HCT116 (cell line): ENCODE measurements around the gene MRTFB. TPM values are rescaled to one million over a fixed set of nuclear protein-coding genes. Genes with fewer than 3 reads are reported as not detected.

Experiments
- ATAC-seq: fragments of 200-7000 bp; cut with Tn5 transposase; 2 replicates; pipeline ENCODE4 v1.9.1; 2020; ENCODE audit warnings: mild to moderate bottlenecking, moderate library complexity
- BruUV-seq: library from RNA; stranded (reverse); fragments of 400-500 nt; replicated peaks from 2 replicates; lab custom pipeline; 2021; lab: Mats Ljungman, UMichigan
- CTCF ChIA-PET: fragments of 300-600 bp; sonication (Branson Sonifier 250); formaldehyde crosslinking; loops from one replicate; lab custom pipeline; 2021; ENCODE audit warnings: antibody characterized with exemption; lab: Charles Lee
- POLR2A ChIA-PET: fragments of 300-600, 350-600 bp; sonication (Branson Sonifier 250); formaldehyde crosslinking; loops from one replicate; lab custom pipeline; 2021; ENCODE audit warnings: antibody characterized with exemption; lab: Charles Lee
- RAD21 ChIA-PET, 2 experiments: fragments of 300-600 bp; sonication (Branson Sonifier 250); formaldehyde crosslinking; loops; one replicate each; lab custom pipeline; 2023; ENCODE audit warnings: low total read pairs in 2 of 2; ENCODE audit not compliant: uncharacterized antibody in 2 of 2, unreplicated experiment in 2 of 2, low non-redundant PET in 1 of 2; lab: Charles Lee
- DNase-seq: peaks from one replicate; pipeline ENCODE4 v3.0.0-alpha.2; 2010; ENCODE audit warnings: low read depth, low spot score
- H2AFZ ChIP-seq: fragments of 200-600 bp; shearing (Covaris generic), sonication (generic); 2 replicates; pipeline ENCODE4 v1.6.1; 2017; ENCODE audit warnings: low read depth, mixed run types, mixed read lengths, antibody characterized with exemption, low read length; ENCODE audit not compliant: poor library complexity, severe bottlenecking
- H3K27ac ChIP-seq: 2 replicates; pipeline ENCODE4 v1.5.1; 2012; ENCODE audit warnings: low read depth, low read length
- H3K27me3 ChIP-seq: fragments of 200-600 bp; sonication (generic); 2 replicates; pipeline ENCODE4 v1.6.1; 2016; ENCODE audit warnings: mixed run types, low read length, mixed read lengths; ENCODE audit not compliant: insufficient read depth
- H3K36me3 ChIP-seq, 2 experiments: fragments of 200-500 bp in 1 of 2; fragments of 200-600 bp in 1 of 2; sonication (Bioruptor generic) in 1 of 2; sonication (generic) in 1 of 2; 2 replicates each; pipeline versions ENCODE4 v1.5.1 to v1.6.1; 2014 to 2016; ENCODE audit warnings: low read length in 2 of 2, inconsistent platforms in 1 of 2, mixed read lengths in 1 of 2, mixed run types in 1 of 2; ENCODE audit not compliant: insufficient read depth in 2 of 2, control insufficient read depth in 1 of 2
- H3K4me1 ChIP-seq, 2 experiments: fragments of 200-600 bp in 1 of 2; sonication (generic) in 1 of 2; 2 replicates each; pipeline versions ENCODE4 v1.5.1 to v1.6.1; 2012 to 2017; ENCODE audit warnings: low read length in 2 of 2, inconsistent platforms in 1 of 2, mild to moderate bottlenecking in 1 of 2, mixed read lengths in 1 of 2, mixed run types in 1 of 2, moderate library complexity in 1 of 2; ENCODE audit not compliant: insufficient read depth in 2 of 2, control insufficient read depth in 1 of 2
- H3K4me2 ChIP-seq: fragments of 200-600 bp; sonication (generic); 2 replicates; pipeline ENCODE4 v1.6.1; 2017; ENCODE audit warnings: mixed run types, low read length, mixed read lengths
- H3K4me3 ChIP-seq, 2 experiments: fragments of 200-600 bp in 1 of 2; sonication (generic) in 1 of 2; replicated peaks in 1 of 2; 2 replicates each; pipeline ENCODE4 v1.5.1; 2011 to 2016; ENCODE audit warnings: low read length in 2 of 2, control low read depth in 1 of 2, low read depth in 1 of 2, mild to moderate bottlenecking in 1 of 2, mixed read lengths in 1 of 2, mixed run types in 1 of 2
- H3K79me2 ChIP-seq: fragments of 200-600 bp; sonication (generic); 2 replicates; pipeline ENCODE4 v1.6.1; 2017; ENCODE audit warnings: mild to moderate bottlenecking, mixed run types, low read length, moderate library complexity, mixed read lengths; ENCODE audit not compliant: insufficient read depth
- H3K9ac ChIP-seq: fragments of 200-600 bp; sonication (generic); 2 replicates; pipeline ENCODE4 v1.6.1; 2016; ENCODE audit warnings: low read length, mixed read lengths
- H3K9me2 ChIP-seq: fragments of 200-600 bp; sonication (generic), shearing (Covaris generic); 2 replicates; pipeline ENCODE4 v1.6.1; 2017; ENCODE audit warnings: mixed run types, mild to moderate bottlenecking, moderate library complexity; ENCODE audit not compliant: insufficient read depth
- H3K9me3 ChIP-seq, 2 experiments: fragments of 200-500 bp in 1 of 2; fragments of 200-600 bp in 1 of 2; sonication (Bioruptor generic) in 1 of 2; sonication (generic) in 1 of 2; 2 replicates each; pipeline ENCODE4 v1.6.1; 2014 to 2017; ENCODE audit warnings: low read length in 2 of 2, mixed read lengths in 2 of 2, inconsistent platforms in 1 of 2, low read depth in 1 of 2, mild to moderate bottlenecking in 1 of 2, mixed run types in 1 of 2, moderate library complexity in 1 of 2; ENCODE audit not compliant: control insufficient read depth in 1 of 2, insufficient read depth in 1 of 2
- H4K20me1 ChIP-seq: fragments of 200-600 bp; sonication (generic), shearing (Covaris generic); 2 replicates; pipeline ENCODE4 v1.6.1; 2017; ENCODE audit warnings: mixed run types, mild to moderate bottlenecking, moderate library complexity; ENCODE audit not compliant: insufficient read depth
- CBX3 ChIP-seq: IDR thresholded peaks from 2 replicates; pipeline ENCODE4 v1.6.1; 2012; ENCODE audit warnings: low read depth
- CEBPB ChIP-seq: IDR thresholded peaks from 2 replicates; pipeline ENCODE4 v1.6.1; 2012; ENCODE audit warnings: low read depth
- CTCF ChIP-seq, 3 experiments: fragments of 200-600 bp in 1 of 3; sonication (generic) in 1 of 3; IDR thresholded peaks in 2 of 3; conservative IDR thresholded peaks in 1 of 3; 2 replicates each; pipeline ENCODE4 v1.5.1; 2012 to 2017; ENCODE audit warnings: low read depth in 2 of 3, low read length in 2 of 3, antibody characterized with exemption in 1 of 3, borderline replicate concordance in 1 of 3, control low read depth in 1 of 3, mild to moderate bottlenecking in 1 of 3, mixed read lengths in 1 of 3, mixed run types in 1 of 3, moderate library complexity in 1 of 3; ENCODE audit not compliant: insufficient read depth in 1 of 3
- ELF1 ChIP-seq: IDR thresholded peaks from 2 replicates; pipeline ENCODE4 v1.6.1; 2012; ENCODE audit warnings: low read depth, borderline replicate concordance
- EZH2 ChIP-seq: fragments of 200-600 bp; sonication (generic); IDR thresholded peaks from 2 replicates; pipeline ENCODE4 v1.6.1; 2017; ENCODE audit warnings: antibody characterized with exemption, mixed run types
- EZH2phosphoT487 ChIP-seq: fragments of 200-600 bp; IDR thresholded peaks from 2 replicates; pipeline ENCODE4 v1.6.1; 2018; ENCODE audit warnings: antibody characterized with exemption, borderline replicate concordance
- FOSL1 ChIP-seq: IDR thresholded peaks from 2 replicates; pipeline ENCODE4 v1.6.1; 2012; ENCODE audit warnings: low read depth
- MAX ChIP-seq: IDR thresholded peaks from 2 replicates; pipeline ENCODE4 v1.6.1; 2012
- POLR2A ChIP-seq: IDR thresholded peaks from 2 replicates; pipeline ENCODE4 v1.7.0; 2011; ENCODE audit warnings: borderline replicate concordance; ENCODE audit not compliant: insufficient read depth, insufficient read length; ENCODE audit errors: extremely low read depth
- POLR2AphosphoS5 ChIP-seq: IDR thresholded peaks from 2 replicates; pipeline ENCODE4 v1.6.1; 2011; ENCODE audit warnings: mild to moderate bottlenecking, low read depth, low read length, moderate library complexity
- REST ChIP-seq: IDR thresholded peaks from 2 replicates; pipeline ENCODE4 v1.6.1; 2012; ENCODE audit warnings: low read depth
- SRF ChIP-seq: IDR thresholded peaks from 2 replicates; pipeline ENCODE4 v1.6.1; 2012; ENCODE audit warnings: low read depth
- TCF7L2 ChIP-seq: IDR thresholded peaks from 2 replicates; pipeline ENCODE4 v1.7.0; 2011; ENCODE audit warnings: borderline replicate concordance, inconsistent platforms; ENCODE audit not compliant: insufficient read depth, insufficient read length; ENCODE audit errors: extremely low read depth
- YY1 ChIP-seq: IDR thresholded peaks from 2 replicates; pipeline ENCODE4 v1.6.1; 2011; ENCODE audit warnings: low read length, low read depth, moderate library complexity, mild to moderate bottlenecking; ENCODE audit not compliant: insufficient replicate concordance; ENCODE audit errors: extremely low read depth
- ZBTB33 ChIP-seq: IDR thresholded peaks from 2 replicates; pipeline ENCODE4 v1.6.1; 2011; ENCODE audit warnings: mild to moderate bottlenecking, low read length, moderate library complexity; ENCODE audit not compliant: insufficient replicate concordance; ENCODE audit errors: extremely low read depth
- ZFX ChIP-seq: fragments of 450-650 bp; IDR thresholded peaks from 2 replicates; pipeline ENCODE4 v1.6.1; 2017
- ZNF274 ChIP-seq: fragments of 200-500 bp; sonication (Bioruptor generic); IDR thresholded peaks from 2 replicates; pipeline ENCODE4 v1.6.1; 2014; ENCODE audit warnings: mild to moderate bottlenecking, low read depth, low read length, inconsistent platforms
- intact Hi-C: fragments of 100-400 bp; cut with micrococcal nuclease; formaldehyde crosslinking; loops from 2 replicates; pipeline ENCODE4 v1.10.0; 2022
- total RNA-seq: library from RNA; stranded (reverse); gene quantifications from one replicate; pipeline ENCODE4 v1.2.1, GENCODE V29; 2021; ENCODE audit not compliant: unreplicated experiment

MRTFB gene
- total RNA-seq, 1 experiment from 2014 or later, result 39.0 TPM

GRCh38 chr16:14302399-14303181 is 231.5 kb downstream of the MRTFB start:
- DNase-seq, result no peak
- peak; percentile 31 for ATAC-seq
- Histone ChIP-seq H3K79me2 (peaks cover 54% of the 10 kb centered on the region), H3K4me1 (peaks cover 27 to 55% of the 10 kb centered on the region in 2 experiments), H4K20me1 (no peaks in the 10 kb centered on the region), H2AFZ (no peak overlapping the region), H3K36me3 (no peaks in the 10 kb centered on the region), H3K27me3 (no peaks in the 10 kb centered on the region), H3K4me2 (peak overlapping the region; percentile 93), H3K9me3 (no peaks in the 10 kb centered on the region), H3K9ac (peak overlapping the region; percentile 92), H3K4me3 (peak overlapping the region; percentile 70 to 86), H3K9me2 (no peaks in the 10 kb centered on the region), H3K27ac (peak overlapping the region; percentile 80)
- intact Hi-C loops, result loop anchor here (5.0 kb wide), 2 partner anchors 95 to 330 kb away; partner anchors contain the start of genes BFAR and PARN
- ChIA-PET POLR2A (no interaction called here), RAD21 (no interaction called here), CTCF (interaction anchor here (1.0 kb wide), 1 partner anchor 383 kb away, joined by 3 read pairs; the partner anchor contains the start of gene ERCC4)
- no TSS peak for BruUV-seq
- TF ChIP-seq CEBPB (no peak), POLR2AphosphoS5 (no peak), REST (no peak), SRF (no peak), MAX (0 out of 2 replicates have a peak, but pooled peaks have one; percentile 36), ZFX (peak; percentile 30; the same call in 1 of the 2 replicates), CBX3 (no peak), ZBTB33 (no peak), EZH2 (no peak), POLR2A (no peak), EZH2phosphoT487 (no peak), ZNF274 (no peak), ELF1 (no peak), TCF7L2 (no peak), CTCF (IDR thresholded peaks at IDR 0.05 in 2 of 3, conservative IDR thresholded peaks at IDR 0.05 in 1 of 3; ENCODE audit: borderline replicate concordance in 1 of 3, insufficient read depth in 1 of 3, low read depth in 2 of 3, low read length in 2 of 3) (no peak), YY1 (no peak), FOSL1 (no peak)
